Caco-2 (cell line): Measurements from ENCODE around the gene LCAT. TPM values are rescaled to one million over a fixed set of nuclear protein-coding genes. Genes with fewer than 3 reads are reported as not detected.

Source experiments
- BruUV-seq: library from RNA; stranded (reverse); fragments of 400-500 nt; replicated peaks from 2 replicates; lab custom pipeline; 2021; lab: Mats Ljungman, UMichigan
- CTCF ChIA-PET: fragments of 300-600 bp; sonication (Branson Sonifier 250); formaldehyde crosslinking; loops from one replicate; lab custom pipeline; 2022; ENCODE audit warnings: antibody characterized with exemption; lab: Charles Lee
- POLR2A ChIA-PET: fragments of 300-600 bp; sonication (Branson Sonifier 250); formaldehyde crosslinking; loops from one replicate; lab custom pipeline; 2022; ENCODE audit warnings: antibody characterized with exemption; lab: Charles Lee
- DNase-seq, 2 experiments: peaks; one replicate each; pipeline versions ENCODE4 v3.0.0 to v3.0.0-alpha.2; 2020 to 2022
- H3K27me3 ChIP-seq: replicated peaks from 2 replicates; pipeline ENCODE4 v1.6.0; 2011; ENCODE audit warnings: low read length; ENCODE audit not compliant: control insufficient read depth, insufficient read depth
- H3K36me3 ChIP-seq: 2 replicates; pipeline ENCODE4 v1.5.1; 2011; ENCODE audit warnings: low read length; ENCODE audit not compliant: control insufficient read depth, insufficient read depth
- H3K4me1 ChIP-seq: fragments of 250-450 bp; sonication (Bioruptor Pico); 2 replicates; pipeline ENCODE4 v1.5.1; 2020; ENCODE audit warnings: mild to moderate bottlenecking
- H3K4me3 ChIP-seq: 2 replicates; pipeline ENCODE4 v1.5.1; 2011; ENCODE audit warnings: low read depth, mild to moderate bottlenecking, control low read depth, low read length
- H3K9me3 ChIP-seq: fragments of 250-450 bp; sonication (Bioruptor Pico); 2 replicates; pipeline ENCODE4 v1.5.1; 2020; ENCODE audit warnings: mild to moderate bottlenecking, moderate library complexity
- H3K27ac Mint-ChIP-seq: one replicate; pipeline ENCODE4 v1.8.0; 2022; ENCODE audit warnings: mixed read lengths; ENCODE audit not compliant: unreplicated experiment
- H3K27me3 Mint-ChIP-seq: one replicate; pipeline ENCODE4 v1.8.0; 2022; ENCODE audit warnings: mixed read lengths; ENCODE audit not compliant: insufficient read depth, unreplicated experiment
- H3K36me3 Mint-ChIP-seq: one replicate; pipeline ENCODE4 v1.8.0; 2022; ENCODE audit warnings: mild to moderate bottlenecking, mixed read lengths; ENCODE audit not compliant: insufficient read depth, unreplicated experiment
- H3K4me1 Mint-ChIP-seq: one replicate; pipeline ENCODE4 v1.8.0; 2022; ENCODE audit warnings: low read depth, mixed read lengths; ENCODE audit not compliant: unreplicated experiment
- H3K4me3 Mint-ChIP-seq: one replicate; pipeline ENCODE4 v1.8.0; 2022; ENCODE audit warnings: mild to moderate bottlenecking, moderate library complexity, mixed read lengths; ENCODE audit not compliant: unreplicated experiment
- H3K9me3 Mint-ChIP-seq: one replicate; pipeline ENCODE4 v1.8.0; 2022; ENCODE audit warnings: mixed read lengths; ENCODE audit not compliant: unreplicated experiment
- intact Hi-C: fragments of 100-400 bp; cut with micrococcal nuclease; formaldehyde crosslinking; loops from one replicate; pipeline ENCODE4 v1.10.0; 2022; ENCODE audit not compliant: unreplicated experiment
- total RNA-seq: library from RNA; stranded (reverse); gene quantifications from 2 replicates; pipeline ENCODE4 v1.2.3, GENCODE V29; 2022
- TF ChIP-seq, protein P1 (sequence below), 2 experiments: fragments of 200-600 bp in 1 of 2; IDR thresholded peaks; 1 replicate in 1 of 2; 2 replicates in 1 of 2; pipeline versions ENCODE4 v1.5.1 to v1.8.0; 2011 to 2022; ENCODE audit warnings: antibody characterized with exemption in 1 of 2, control low read depth in 1 of 2, inconsistent platforms in 1 of 2, low read depth in 1 of 2, low read length in 1 of 2, mild to moderate bottlenecking in 1 of 2, moderate library complexity in 1 of 2; ENCODE audit not compliant: insufficient read depth in 1 of 2, severe bottlenecking in 1 of 2, unreplicated experiment in 1 of 2

Gene LCAT
- total RNA-seq, 1 experiment from 2014 or later: 33.3 TPM

- peak overlapping the region; percentile 89 for H3K4me3 Mint-ChIP-seq
- ChIA-PET CTCF (no interaction called here), POLR2A (interaction anchor here (0.7 kb wide), 1 partner anchor 270 kb away, joined by 3 read pairs; no protein-coding TSS in a partner anchor)
- TF ChIP-seq, protein P1, sequence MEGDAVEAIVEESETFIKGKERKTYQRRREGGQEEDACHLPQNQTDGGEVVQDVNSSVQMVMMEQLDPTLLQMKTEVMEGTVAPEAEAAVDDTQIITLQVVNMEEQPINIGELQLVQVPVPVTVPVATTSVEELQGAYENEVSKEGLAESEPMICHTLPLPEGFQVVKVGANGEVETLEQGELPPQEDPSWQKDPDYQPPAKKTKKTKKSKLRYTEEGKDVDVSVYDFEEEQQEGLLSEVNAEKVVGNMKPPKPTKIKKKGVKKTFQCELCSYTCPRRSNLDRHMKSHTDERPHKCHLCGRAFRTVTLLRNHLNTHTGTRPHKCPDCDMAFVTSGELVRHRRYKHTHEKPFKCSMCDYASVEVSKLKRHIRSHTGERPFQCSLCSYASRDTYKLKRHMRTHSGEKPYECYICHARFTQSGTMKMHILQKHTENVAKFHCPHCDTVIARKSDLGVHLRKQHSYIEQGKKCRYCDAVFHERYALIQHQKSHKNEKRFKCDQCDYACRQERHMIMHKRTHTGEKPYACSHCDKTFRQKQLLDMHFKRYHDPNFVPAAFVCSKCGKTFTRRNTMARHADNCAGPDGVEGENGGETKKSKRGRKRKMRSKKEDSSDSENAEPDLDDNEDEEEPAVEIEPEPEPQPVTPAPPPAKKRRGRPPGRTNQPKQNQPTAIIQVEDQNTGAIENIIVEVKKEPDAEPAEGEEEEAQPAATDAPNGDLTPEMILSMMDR (IDR thresholded peaks at IDR 0.05; ENCODE audit: insufficient read depth in 1 of 2, low read depth in 1 of 2, low read length in 1 of 2, severe bottlenecking in 1 of 2, unreplicated experiment in 1 of 2): no peak
- peaks cover 39% of the 10 kb centered on the region for H3K36me3 Mint-ChIP-seq
- peak overlapping the region; percentile 93 for H3K27ac Mint-ChIP-seq
- H3K4me1 Mint-ChIP-seq: peaks cover 35% of the 10 kb centered on the region
- peaks cover 29% of the 10 kb centered on the region for H3K4me1 ChIP-seq
- peak overlapping the region; percentile 66 for H3K4me3 ChIP-seq
- BruUV-seq: no TSS peak
- no peaks in the 10 kb centered on the region for H3K9me3 ChIP-seq
- H3K27me3 ChIP-seq: no peaks in the 10 kb centered on the region
- intact Hi-C loops: loop anchor here (1.0 kb wide), 1 partner anchor 33 kb away; no protein-coding TSS in a partner anchor
- no peaks in the 10 kb centered on the region for H3K27me3 Mint-ChIP-seq
- peaks cover 3% of the 10 kb centered on the region for H3K36me3 ChIP-seq
- peak in 1 of 2 experiments; percentile 71 for DNase-seq
- no peaks in the 10 kb centered on the region for H3K9me3 Mint-ChIP-seq
Observed at GRCh38 chr16:67967958-67968399, 24.1 kb upstream of the LCAT start.

- ChIA-PET CTCF (interaction anchor here (0.6 to 1.5 kb wide), 4 partner anchors 24 to 151 kb away, joined by 3 to 6 read pairs (median 4); partner anchors contain the start of gene LCAT), POLR2A (interaction anchor here (0.6 to 1.2 kb wide), 5 partner anchors 32 to 721 kb away, joined by 3 to 9 read pairs (median 4); partner anchors contain the start of genes NFATC3, RANBP10 and TSNAXIP1)
- H3K9me3 Mint-ChIP-seq: no peaks in the 10 kb centered on the region
- peak overlapping the region; percentile 93 for H3K27ac Mint-ChIP-seq
- peaks cover 35% of the 10 kb centered on the region for H3K4me1 Mint-ChIP-seq
- no peaks in the 10 kb centered on the region for H3K27me3 ChIP-seq
- BruUV-seq: TSS peak; percentile 33
- peaks cover 45% of the 10 kb centered on the region for H3K36me3 Mint-ChIP-seq
- H3K36me3 ChIP-seq: peaks cover 3% of the 10 kb centered on the region
- intact Hi-C loops: no loop called here
- peaks cover 29% of the 10 kb centered on the region for H3K4me1 ChIP-seq
- no peaks in the 10 kb centered on the region for H3K27me3 Mint-ChIP-seq
- no peak for DNase-seq
- peak overlapping the region; percentile 66 for H3K4me3 ChIP-seq
- no peaks in the 10 kb centered on the region for H3K9me3 ChIP-seq
- peak overlapping the region; percentile 89 for H3K4me3 Mint-ChIP-seq
- TF ChIP-seq, protein P1 (IDR thresholded peaks at IDR 0.05; ENCODE audit: insufficient read depth in 1 of 2, low read depth in 1 of 2, low read length in 1 of 2, severe bottlenecking in 1 of 2, unreplicated experiment in 1 of 2): no peak
Observed at GRCh38 chr16:67967183-67967957, 23.4 kb upstream of the LCAT start.

DNA sequence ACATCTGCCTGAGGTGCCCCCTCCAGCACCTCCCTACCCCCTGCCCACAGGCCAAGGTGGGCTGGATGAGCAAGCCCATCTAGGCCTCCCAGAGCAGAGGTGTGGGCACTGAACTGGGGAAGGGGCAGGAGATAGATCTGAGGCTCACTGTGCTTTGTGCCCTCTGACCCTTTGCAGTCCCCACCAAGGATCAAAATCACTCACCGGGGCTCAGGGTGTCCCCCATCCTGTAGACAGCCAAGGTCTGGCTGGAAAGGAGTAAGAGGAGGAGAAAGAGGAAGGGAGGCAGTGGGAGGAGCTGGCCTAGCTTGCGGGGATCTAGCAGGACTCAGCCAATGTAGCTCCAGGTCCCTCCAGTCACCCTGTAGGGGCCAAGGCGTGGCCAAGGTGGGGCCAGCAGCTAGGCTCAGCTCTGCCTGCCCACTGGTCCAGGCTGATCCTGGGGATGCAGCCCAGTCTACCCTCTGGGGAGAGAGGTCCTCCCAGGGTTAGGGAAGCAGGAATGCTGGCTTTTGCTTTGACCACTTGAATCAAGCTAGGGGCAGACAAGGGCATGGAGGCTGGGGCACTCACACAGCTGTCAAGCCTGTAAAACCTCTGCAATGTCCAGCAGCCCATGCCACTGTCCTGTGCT lies 22.7 kb upstream of the LCAT start:
- Mint-ChIP-seq H3K27ac (peak overlapping the region; percentile 93), H3K36me3 (peaks cover 50% of the 10 kb centered on the region), H3K27me3 (no peaks in the 10 kb centered on the region), H3K9me3 (no peaks in the 10 kb centered on the region), H3K4me3 (peak overlapping the region; percentile 89), H3K4me1 (peaks cover 35% of the 10 kb centered on the region)
- TF ChIP-seq, protein P1 (IDR thresholded peaks at IDR 0.05; ENCODE audit: insufficient read depth in 1 of 2, low read depth in 1 of 2, low read length in 1 of 2, severe bottlenecking in 1 of 2, unreplicated experiment in 1 of 2): no peak
- no TSS peak for BruUV-seq
- Histone ChIP-seq H3K27me3 (no peaks in the 10 kb centered on the region), H3K9me3 (no peaks in the 10 kb centered on the region), H3K4me3 (peak overlapping the region; percentile 66), H3K4me1 (peaks cover 29% of the 10 kb centered on the region), H3K36me3 (peaks cover 5% of the 10 kb centered on the region)
- ChIA-PET CTCF (interaction anchor here (0.6 to 1.5 kb wide), 5 partner anchors 23 to 151 kb away, joined by 3 to 6 read pairs (median 3); partner anchors contain the start of gene LCAT), POLR2A (interaction anchor here (0.6 to 1.3 kb wide), 8 partner anchors 27 to 720 kb away, joined by 3 to 9 read pairs (median 4); partner anchors contain the start of genes ESRP2, NFATC3, RANBP10 and TSNAXIP1)
- intact Hi-C loops: no loop called here
- peak; percentile 66 to 84 for DNase-seq
